Smooth muscle cell (in vitro differentiated cells): Measurements from ENCODE around the gene ACSS3. TPM values are rescaled to one million over a fixed set of nuclear protein-coding genes. Genes with fewer than 3 reads are reported as not detected.

Experiments used
- DNase-seq: peaks from one replicate; lab custom pipeline; 2025; ENCODE audit not compliant: unreplicated experiment; lab: John Stamatoyannopoulos, UW
- H2AFZ ChIP-seq: fragments of 200-600 bp; sonication (generic); 2 replicates; pipeline ENCODE4 v1.6.0; 2016; ENCODE audit warnings: antibody characterized with exemption, low read depth, mild to moderate bottlenecking
- H3F3A ChIP-seq: fragments of 200-600 bp; sonication (generic); 2 replicates; pipeline ENCODE4 v1.6.0; 2017; ENCODE audit warnings: antibody characterized with exemption, low read depth
- H3K27ac ChIP-seq: fragments of 200-600 bp; sonication (generic); 2 replicates; pipeline ENCODE4 v1.5.1; 2016; ENCODE audit warnings: low read depth, mild to moderate bottlenecking
- H3K27me3 ChIP-seq: fragments of 200-600 bp; sonication (generic); 2 replicates; pipeline ENCODE4 v1.6.1; 2016; ENCODE audit warnings: low read depth, mild to moderate bottlenecking
- H3K36me3 ChIP-seq: fragments of 200-600 bp; sonication (generic); 2 replicates; pipeline ENCODE4 v1.5.1; 2016; ENCODE audit warnings: low read depth
- H3K4me1 ChIP-seq: fragments of 200-600 bp; sonication (generic); 2 replicates; pipeline ENCODE4 v1.5.1; 2016; ENCODE audit warnings: low read depth
- H3K4me2 ChIP-seq: fragments of 200-600 bp; sonication (generic); 2 replicates; pipeline ENCODE4 v1.6.0; 2016; ENCODE audit warnings: mild to moderate bottlenecking
- H3K4me3 ChIP-seq: fragments of 200-600 bp; sonication (generic); 2 replicates; pipeline ENCODE4 v1.5.1; 2016; ENCODE audit warnings: mild to moderate bottlenecking
- H3K79me2 ChIP-seq: fragments of 200-600 bp; sonication (generic); 2 replicates; pipeline ENCODE4 v1.6.0; 2016; ENCODE audit warnings: low read depth, mild to moderate bottlenecking
- H3K9ac ChIP-seq: fragments of 200-600 bp; sonication (generic); 2 replicates; pipeline ENCODE4 v1.6.0; 2016; ENCODE audit warnings: low read depth
- H3K9me3 ChIP-seq: fragments of 200-600 bp; sonication (generic); replicated peaks from 2 replicates; pipeline ENCODE4 v1.5.1; 2016; ENCODE audit warnings: low read depth
- H4K20me1 ChIP-seq: fragments of 200-600 bp; sonication (generic); 2 replicates; pipeline ENCODE4 v1.6.0; 2016; ENCODE audit warnings: low read depth
- CTCF ChIP-seq: fragments of 200-600 bp; sonication (generic); IDR thresholded peaks from 2 replicates; pipeline ENCODE4 v1.5.1; 2017; ENCODE audit warnings: borderline replicate concordance, mild to moderate bottlenecking, antibody characterized with exemption; ENCODE audit not compliant: insufficient read depth, poor library complexity, severe bottlenecking
- WGBS: methylation state at CpG from one replicate; pipeline ENCODE4 v1.1.7; 2016; ENCODE audit warnings: low lambda C conversion rate; 5-methylcytosine and 5-hydroxymethylcytosine counted together
- polyA plus RNA-seq: library from polyadenylated mRNA; unstranded; fragments of >200 nt; fragmentation: Nextera tagmentation; extraction: Ambion mirVana; gene quantifications from 2 replicates; pipeline ENCODE4 v1.2.1, GENCODE V29; 2016
- total RNA-seq: library from RNA; depleted of rRNA; stranded (reverse); fragments of >200 nt; gene quantifications from 2 replicates; pipeline ENCODE4 v1.2.3, GENCODE V29; 2014

Gene ACSS3
- total and polyA plus RNA-seq, 2 experiments from 2014 or later = 6.4 to 8.0 TPM

- Histone ChIP-seq H3K27ac (no peak overlapping the region), H3K9me3 (no peaks in the 10 kb centered on the region), H3K9ac (no peak overlapping the region), H3K4me2 (no peak overlapping the region), H3K27me3 (no peaks in the 10 kb centered on the region), H3K36me3 (peaks cover 15% of the 10 kb centered on the region), H3F3A (no peaks in the 10 kb centered on the region), H2AFZ (no peak overlapping the region), H3K4me3 (no peak overlapping the region), H4K20me1 (no peaks in the 10 kb centered on the region), H3K79me2 (no peaks in the 10 kb centered on the region), H3K4me1 (no peaks in the 10 kb centered on the region)
- DNase-seq = no peak
- WGBS = 94% methylated on average over 2 of the region's 2 CpGs
- no peak for TF ChIP-seq CTCF
Measured at GRCh38 chr12:81172851-81173250, 95.0 kb downstream of the ACSS3 start.

- no peaks in the 10 kb centered on the region for H3F3A ChIP-seq
- no peak for DNase-seq
- H2AFZ ChIP-seq = no peak overlapping the region
- no peaks in the 10 kb centered on the region for H3K79me2 ChIP-seq
- no peak overlapping the region for H3K27ac ChIP-seq
- H3K36me3 ChIP-seq = peaks cover 15% of the 10 kb centered on the region
- no peaks in the 10 kb centered on the region for H3K27me3 ChIP-seq
- TF ChIP-seq CTCF = no peak
- H3K9ac ChIP-seq = no peak overlapping the region
- H3K4me2 ChIP-seq = no peak overlapping the region
- no peaks in the 10 kb centered on the region for H3K9me3 ChIP-seq
- H3K4me3 ChIP-seq = no peak overlapping the region
- no peaks in the 10 kb centered on the region for H4K20me1 ChIP-seq
- H3K4me1 ChIP-seq = no peaks in the 10 kb centered on the region
- 86% methylated on average over 4 of the region's 4 CpGs for WGBS
Measured at GRCh38 chr12:81174664-81175063, 96.8 kb downstream of the ACSS3 start.

GRCh38 chr12:81176796-81177195 lies 98.9 kb downstream of the ACSS3 start:
- Histone ChIP-seq H2AFZ (no peak overlapping the region), H3K4me1 (no peaks in the 10 kb centered on the region), H3K9ac (no peak overlapping the region), H3K4me3 (no peak overlapping the region), H3F3A (no peaks in the 10 kb centered on the region), H3K79me2 (no peaks in the 10 kb centered on the region), H3K27me3 (no peaks in the 10 kb centered on the region), H4K20me1 (no peaks in the 10 kb centered on the region), H3K27ac (no peak overlapping the region), H3K36me3 (peaks cover 15% of the 10 kb centered on the region), H3K9me3 (no peaks in the 10 kb centered on the region), H3K4me2 (no peak overlapping the region)
- TF ChIP-seq CTCF = no peak
- DNase-seq = no peak
- 67% methylated on average over 1 of the region's 1 CpG for WGBS

GRCh38 chr12:81181691-81182090 lies 103.8 kb downstream of the ACSS3 start:
- Histone ChIP-seq H3K9ac (no peak overlapping the region), H3F3A (no peaks in the 10 kb centered on the region), H3K27me3 (no peaks in the 10 kb centered on the region), H3K36me3 (peaks cover 15% of the 10 kb centered on the region), H2AFZ (no peak overlapping the region), H4K20me1 (no peaks in the 10 kb centered on the region), H3K4me2 (no peak overlapping the region), H3K4me1 (no peaks in the 10 kb centered on the region), H3K79me2 (no peaks in the 10 kb centered on the region), H3K4me3 (no peak overlapping the region), H3K9me3 (no peaks in the 10 kb centered on the region), H3K27ac (no peak overlapping the region)
- TF ChIP-seq CTCF = no peak
- 90% methylated on average over 2 of the region's 2 CpGs for WGBS
- DNase-seq = no peak
